GM21723 (cell line): ENCODE data around the gene SORT1.
"Not testable (repeated sequence)": the region's sequence is repeated elsewhere in the genome, so short reads cannot be mapped to it uniquely, and the experiment has no call there.

Experiments used
- ATAC-seq: cut with Tn5 transposase; IDR thresholded peaks from one replicate; pipeline ENCODE4 v1.9.1; 2021; ENCODE audit warnings: mild to moderate bottlenecking, moderate library complexity; ENCODE audit not compliant: unreplicated experiment

Gene SORT1

GRCh38 chr1:109383087-109383779 is 14.5 kb downstream of the SORT1 start:
- no peak for ATAC-seq

GRCh38 chr1:109381573-109381972 is 16.1 kb downstream of the SORT1 start:
- no peak for ATAC-seq

GRCh38 chr1:109379907-109380306 is 17.8 kb downstream of the SORT1 start:
- ATAC-seq: no peak

GRCh38 chr1:109379422-109379821 is 18.3 kb downstream of the SORT1 start:
- no peak for ATAC-seq

GRCh38 chr1:109377698-109378097 is 20.0 kb downstream of the SORT1 start:
- no peak for ATAC-seq

- ATAC-seq: not testable (repeated sequence)
These were observed 24.0 kb downstream of the SORT1 start for GRCh38 chr1:109373696-109374095.

- ATAC-seq: no peak
These were observed 24.6 kb downstream of the SORT1 start for GRCh38 chr1:109373126-109373525.

GRCh38 chr1:109372281-109372680 is 25.4 kb downstream of the SORT1 start:
- ATAC-seq: no peak

- ATAC-seq: no peak
These were observed 26.4 kb downstream of the SORT1 start for GRCh38 chr1:109371341-109371739.

GRCh38 chr1:109370712-109371340 is 26.9 kb downstream of the SORT1 start:
- no peak for ATAC-seq

- ATAC-seq: no peak
These were observed 28.5 kb downstream of the SORT1 start for GRCh38 chr1:109369167-109369746.

GRCh38 chr1:109368464-109368863 is 29.3 kb downstream of the SORT1 start:
- ATAC-seq: no peak

- no peak for ATAC-seq
These were observed 30.1 kb downstream of the SORT1 start for GRCh38 chr1:109367626-109368025.

- ATAC-seq: no peak
These were observed 32.0 kb downstream of the SORT1 start for GRCh38 chr1:109365642-109366204.

GRCh38 chr1:109361649-109362048 is 36.1 kb downstream of the SORT1 start:
- ATAC-seq: no peak

GRCh38 chr1:109361069-109361468 is 36.6 kb downstream of the SORT1 start:
- no peak for ATAC-seq

- ATAC-seq: no peak
These were observed 40.1 kb downstream of the SORT1 start for GRCh38 chr1:109357616-109358015.

GRCh38 chr1:109356915-109357314 is 40.8 kb downstream of the SORT1 start:
- ATAC-seq: no peak

- ATAC-seq: no peak
These were observed 41.2 kb downstream of the SORT1 start for GRCh38 chr1:109356505-109356904.

GRCh38 chr1:109354929-109355328 is 42.8 kb downstream of the SORT1 start:
- no peak for ATAC-seq

- ATAC-seq: no peak
These were observed 46.3 kb downstream of the SORT1 start for GRCh38 chr1:109351457-109351856.

GRCh38 chr1:109350655-109351054 is 47.1 kb downstream of the SORT1 start:
- ATAC-seq: no peak
